CD4-positive, alpha-beta T cell treated with Interleukin-12 subunit alpha and Interleukin-12 subunit beta, for 1 hour (primary cell): Measurements from ENCODE around the gene ETV5.
A peak's percentile ranks its signal among the peaks of the same experiment; 100 is the strongest.

Experiments
- DNase-seq: peaks from one replicate; pipeline ENCODE4 v3.0.0-alpha.2; 2020

The ETV5 gene

DNA sequence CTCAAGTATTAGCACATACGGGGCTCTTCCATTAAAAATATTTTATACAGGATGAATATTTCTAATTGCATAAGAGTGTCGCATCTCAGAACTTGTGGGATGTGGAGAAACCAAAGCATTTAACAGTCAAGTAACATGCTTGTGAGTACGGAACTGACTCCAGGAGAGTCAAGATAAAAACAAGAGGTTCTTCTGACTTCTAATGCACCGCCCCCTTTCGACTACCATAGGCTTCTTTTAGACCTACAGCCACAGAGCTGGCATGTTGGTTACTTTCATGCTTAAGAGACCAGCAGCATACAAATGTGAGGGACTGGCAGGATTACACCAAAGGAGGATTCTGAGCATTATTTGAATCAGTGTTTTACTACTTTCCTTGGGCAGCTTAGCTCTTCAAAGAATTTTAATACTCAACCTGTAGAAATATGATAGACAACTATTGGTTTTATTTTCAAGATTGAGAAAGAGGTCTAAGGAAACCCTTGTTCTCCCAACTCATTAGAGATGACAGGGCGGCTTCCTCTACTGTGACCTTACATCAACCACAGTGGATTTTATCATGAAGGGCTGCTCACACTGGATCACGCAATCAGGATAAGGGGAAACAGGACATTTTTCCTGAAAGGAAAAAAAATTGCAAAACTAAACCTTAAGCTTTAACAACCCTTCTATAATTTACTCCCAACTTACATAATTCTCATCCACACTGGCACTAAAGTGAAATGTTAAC lies 14.0 kb downstream of the ETV5 start:
- DNase-seq = no peak

DNA sequence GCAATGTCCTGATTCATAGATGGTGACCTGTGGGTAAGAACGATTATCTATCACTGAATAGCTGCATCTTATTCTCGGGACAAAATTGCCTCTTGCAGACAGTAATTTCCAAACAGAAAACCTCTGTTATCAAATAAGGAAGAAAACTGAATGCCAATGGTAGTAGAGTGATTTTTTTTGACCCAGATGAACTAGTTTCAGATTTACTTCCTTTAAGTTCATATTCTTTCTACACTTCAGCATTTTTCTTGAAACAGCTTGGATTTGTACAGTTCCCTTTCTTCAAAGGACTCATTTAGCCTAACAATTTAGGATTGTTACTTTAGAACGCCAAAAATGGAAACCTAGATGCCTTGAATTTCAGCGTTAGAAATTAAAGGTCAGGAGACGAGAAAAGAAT lies 14.6 kb downstream of the ETV5 start:
- DNase-seq = no peak

DNA sequence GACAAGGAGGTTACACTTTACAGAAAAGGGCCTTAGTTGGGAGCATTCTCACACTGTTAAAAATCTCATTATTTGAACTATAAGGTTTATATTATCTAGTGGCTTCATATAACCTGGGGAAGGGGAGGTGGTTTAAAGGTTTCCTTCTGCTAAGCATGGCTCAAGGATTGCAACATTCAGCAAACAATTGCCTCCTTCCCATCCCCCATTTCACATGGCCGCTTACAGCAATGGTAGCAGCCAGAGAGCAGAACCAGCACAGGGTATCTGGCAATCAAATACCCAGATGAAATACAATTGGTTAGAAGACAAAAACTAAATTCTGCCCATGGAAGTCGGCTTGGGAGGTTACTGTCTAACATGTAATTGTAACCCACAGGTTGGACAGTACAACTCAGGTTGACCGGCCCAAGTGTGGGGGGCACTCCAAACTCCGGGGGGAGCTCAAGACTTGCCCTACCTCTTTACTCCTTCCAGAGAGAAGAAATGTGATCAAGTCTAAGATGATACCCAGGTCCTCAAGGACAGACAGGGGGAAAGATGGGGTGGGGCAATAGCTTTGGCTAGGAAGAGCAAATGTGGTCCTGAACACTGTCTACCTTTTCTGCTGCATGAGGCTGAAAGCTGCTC lies 15.5 kb downstream of the ETV5 start:
- DNase-seq = no peak

DNA sequence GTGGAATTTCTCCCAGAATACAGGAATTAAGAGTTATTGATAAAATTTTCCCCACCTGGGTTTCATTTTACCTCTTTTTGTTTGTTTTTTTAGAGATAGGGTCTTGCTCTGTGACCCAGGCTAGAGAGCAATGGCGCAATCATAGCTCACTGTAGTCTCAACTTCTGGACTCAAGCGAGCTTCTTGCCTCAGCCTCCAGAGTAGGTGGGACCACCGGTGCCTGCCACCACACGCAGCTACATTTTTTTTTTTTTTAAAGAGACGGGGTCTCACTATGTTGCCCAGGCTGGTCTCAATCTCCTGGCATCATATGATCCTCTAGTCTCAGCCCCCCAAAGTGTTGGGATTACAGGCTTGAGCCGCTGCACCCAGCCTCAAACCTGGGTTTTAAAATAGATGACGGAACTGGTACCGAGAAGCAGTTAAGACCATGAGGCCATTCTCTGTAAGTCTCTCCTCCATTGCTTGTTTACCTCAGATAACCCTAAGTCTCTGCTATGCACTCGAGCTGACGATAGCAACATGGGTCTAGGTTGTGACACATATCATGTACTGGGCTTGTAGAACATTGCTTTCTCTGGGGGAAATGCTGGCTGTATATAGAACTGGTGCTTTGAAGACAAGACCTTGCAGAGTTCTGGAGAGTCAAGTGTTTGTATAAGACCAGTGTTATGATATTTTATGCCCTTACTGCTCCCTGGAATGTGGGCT lies 16.4 kb downstream of the ETV5 start:
- DNase-seq = no peak

DNA sequence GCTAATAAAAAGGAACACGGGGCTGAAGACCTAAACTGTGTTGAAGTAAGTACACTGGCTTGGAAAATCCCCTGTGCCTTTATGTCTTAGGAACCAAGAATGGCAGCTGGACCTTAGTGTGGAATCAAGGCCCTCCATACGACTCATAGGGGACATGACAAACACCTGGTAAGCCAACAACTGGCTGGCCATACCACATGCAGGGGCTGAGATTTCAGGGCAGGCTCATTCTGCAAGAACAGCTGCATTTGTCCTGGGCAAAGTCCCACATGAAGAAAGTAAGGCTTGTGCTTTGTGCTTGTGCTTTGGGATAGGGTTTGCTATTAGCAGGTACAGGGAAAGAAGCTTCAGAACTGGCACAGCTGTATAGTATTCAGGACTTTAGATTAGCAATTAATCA lies 18.0 kb downstream of the ETV5 start:
- no peak for DNase-seq

DNA sequence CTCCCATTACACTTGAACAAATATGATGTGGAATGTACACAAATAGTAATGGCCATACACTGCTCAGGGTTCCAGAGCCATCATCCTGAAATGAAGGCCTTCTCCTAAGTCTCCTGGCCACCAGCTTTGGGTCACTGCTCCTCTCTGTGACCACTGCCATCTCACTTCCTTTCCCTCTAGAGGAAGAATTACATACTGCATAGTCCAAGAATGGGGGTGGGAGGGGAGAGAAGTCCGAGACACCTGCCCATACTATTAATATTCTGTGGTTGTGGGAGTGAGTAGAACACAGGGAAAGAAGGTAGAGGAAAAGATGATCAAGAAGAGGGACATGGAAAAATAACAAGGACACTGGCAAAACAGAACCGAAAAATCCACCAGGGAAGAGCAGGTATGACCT lies 20.6 kb downstream of the ETV5 start:
- no peak for DNase-seq

DNA sequence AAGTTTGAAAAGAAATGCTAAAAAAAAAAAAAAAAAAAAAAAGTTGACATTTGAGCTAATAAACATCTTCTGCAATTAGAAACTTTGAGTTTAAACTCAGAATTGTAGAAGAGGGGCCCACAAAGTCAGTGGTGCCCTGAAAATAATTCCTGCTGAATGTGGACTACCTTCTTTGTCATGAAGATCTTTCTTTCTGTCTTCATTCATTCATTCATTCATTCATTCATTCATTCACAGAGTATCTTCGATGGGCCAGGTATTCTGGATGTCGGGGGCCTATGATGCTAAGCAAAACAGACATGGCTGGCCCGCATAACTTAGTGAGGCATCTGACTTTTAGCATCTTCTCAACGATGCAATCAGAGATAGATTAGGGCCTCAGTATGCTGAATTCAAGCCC lies 24.6 kb downstream of the ETV5 start:
- DNase-seq = no peak

DNA sequence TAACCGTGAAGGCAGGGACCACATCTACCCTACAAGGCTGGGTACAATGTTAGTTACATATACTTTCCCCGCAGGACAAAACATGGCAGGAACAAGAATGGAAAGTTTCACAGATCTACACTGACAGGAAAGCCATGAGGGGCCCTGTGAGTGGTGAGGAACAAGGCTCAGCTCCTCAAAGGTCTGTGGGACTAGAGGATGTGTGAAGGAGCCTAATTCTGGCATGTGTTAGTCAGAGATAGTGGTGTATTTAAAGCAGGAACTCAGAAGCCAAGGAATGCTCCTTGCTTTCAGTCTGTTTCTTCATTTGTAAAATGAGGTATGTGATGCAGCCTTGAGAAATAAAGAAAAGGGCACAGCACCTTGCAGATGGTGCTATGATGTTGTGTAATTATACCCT lies 25.1 kb downstream of the ETV5 start:
- DNase-seq = no peak

DNA sequence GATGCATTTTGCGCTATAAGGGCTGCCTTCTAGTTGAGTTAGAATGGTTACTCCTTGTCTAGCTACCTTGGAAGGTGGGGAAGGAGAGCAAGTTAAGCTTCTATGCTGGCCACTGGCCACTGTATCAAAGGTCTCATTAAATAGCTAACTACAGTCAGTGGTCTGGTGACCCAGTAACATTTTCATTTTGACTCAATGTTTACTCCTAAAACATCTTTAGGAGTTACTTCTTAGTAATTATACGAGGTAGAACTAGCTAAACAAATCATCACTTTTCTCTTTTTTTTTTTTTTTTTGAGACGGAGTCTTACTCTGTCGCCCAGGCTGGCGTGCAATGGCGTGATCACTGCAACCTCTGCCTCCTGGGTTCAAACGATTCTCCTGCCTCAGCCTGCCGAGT lies 26.7 kb downstream of the ETV5 start:
- no peak for DNase-seq

DNA sequence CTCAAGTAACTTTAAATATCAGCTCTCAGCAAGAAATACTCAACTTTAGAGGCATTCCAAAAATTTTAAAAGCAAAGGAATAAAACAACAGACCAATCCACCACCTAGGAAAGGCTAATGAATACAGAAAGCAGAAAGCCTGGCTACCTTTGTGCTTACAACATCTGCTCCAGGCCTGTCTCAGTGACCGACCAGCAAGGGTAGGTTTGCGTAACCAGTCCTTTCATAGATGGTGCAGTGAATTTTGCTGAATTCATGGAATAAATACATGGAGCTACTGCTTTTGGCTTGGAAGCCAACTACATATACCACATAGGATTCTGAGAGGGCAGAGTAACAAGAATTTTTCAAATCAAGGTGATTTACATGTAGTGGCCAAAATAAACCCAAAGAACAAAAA lies 27.2 kb downstream of the ETV5 start:
- no peak for DNase-seq

DNA sequence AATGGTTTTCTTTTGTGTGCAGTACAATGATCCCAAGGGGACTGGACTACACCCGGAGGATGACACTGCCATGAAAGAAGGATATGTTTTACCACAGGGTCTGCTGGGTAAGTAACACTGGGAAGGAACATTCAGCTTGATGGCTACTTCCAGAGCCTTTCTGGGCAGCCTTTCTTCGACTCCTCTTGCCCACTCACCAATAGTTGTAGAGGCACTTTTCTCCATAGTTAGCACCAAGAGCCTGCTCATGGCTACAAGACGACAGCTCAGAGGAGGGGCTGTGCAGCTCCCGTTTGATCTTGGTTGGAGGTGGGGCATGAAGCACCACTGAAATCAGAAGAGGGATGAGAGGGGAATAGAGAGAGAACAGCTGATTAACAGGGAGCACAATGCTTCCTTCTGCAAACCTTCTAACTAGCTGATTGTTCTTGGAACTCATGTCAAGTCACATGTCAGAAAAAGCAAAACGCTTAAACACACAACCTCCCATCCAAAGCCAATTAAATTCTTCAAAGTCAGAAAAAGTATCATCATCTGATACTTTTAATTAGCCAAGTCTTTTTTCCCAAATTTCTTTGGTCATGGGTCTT lies 27.9 kb downstream of the ETV5 start:
- DNase-seq = no peak

DNA sequence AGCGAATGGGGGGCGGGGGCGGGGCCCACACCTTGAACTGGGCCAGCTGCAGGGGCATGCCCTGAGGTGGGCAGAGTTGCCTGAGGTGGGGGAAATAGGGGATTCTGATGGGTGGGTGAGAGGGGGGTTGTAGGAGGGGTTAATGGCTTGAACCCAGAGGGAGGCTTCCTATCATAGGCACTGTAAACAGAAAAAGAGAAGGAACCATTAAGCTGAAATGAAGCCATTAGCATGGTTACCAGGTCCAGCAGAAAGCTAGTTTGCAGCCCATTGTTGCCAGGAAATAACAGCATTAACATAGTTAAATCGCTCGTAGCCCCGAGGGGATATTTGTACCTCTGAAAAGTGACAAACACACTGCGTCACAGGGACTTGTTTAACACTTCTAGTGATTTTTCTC lies 29.0 kb downstream of the ETV5 start:
- DNase-seq = no peak

DNA sequence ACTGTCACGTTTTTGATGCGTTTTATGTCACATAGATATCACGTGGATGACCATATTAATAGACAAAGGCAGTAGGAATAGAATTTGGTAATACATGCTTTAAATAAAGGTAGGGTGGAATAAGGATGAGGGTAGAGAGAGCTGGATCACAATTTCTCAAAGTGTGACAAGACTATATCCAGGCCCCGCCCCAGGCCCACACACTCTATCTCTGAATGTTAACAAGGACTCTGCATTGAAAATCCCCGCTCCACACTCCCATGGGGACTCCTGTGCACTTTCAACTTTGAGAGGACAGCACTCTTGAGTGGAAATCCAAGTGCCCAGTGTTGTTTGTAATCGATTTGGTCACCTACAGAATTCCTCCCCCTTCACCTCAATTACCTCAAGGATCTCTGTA lies 31.4 kb downstream of the ETV5 start:
- DNase-seq = no peak

DNA sequence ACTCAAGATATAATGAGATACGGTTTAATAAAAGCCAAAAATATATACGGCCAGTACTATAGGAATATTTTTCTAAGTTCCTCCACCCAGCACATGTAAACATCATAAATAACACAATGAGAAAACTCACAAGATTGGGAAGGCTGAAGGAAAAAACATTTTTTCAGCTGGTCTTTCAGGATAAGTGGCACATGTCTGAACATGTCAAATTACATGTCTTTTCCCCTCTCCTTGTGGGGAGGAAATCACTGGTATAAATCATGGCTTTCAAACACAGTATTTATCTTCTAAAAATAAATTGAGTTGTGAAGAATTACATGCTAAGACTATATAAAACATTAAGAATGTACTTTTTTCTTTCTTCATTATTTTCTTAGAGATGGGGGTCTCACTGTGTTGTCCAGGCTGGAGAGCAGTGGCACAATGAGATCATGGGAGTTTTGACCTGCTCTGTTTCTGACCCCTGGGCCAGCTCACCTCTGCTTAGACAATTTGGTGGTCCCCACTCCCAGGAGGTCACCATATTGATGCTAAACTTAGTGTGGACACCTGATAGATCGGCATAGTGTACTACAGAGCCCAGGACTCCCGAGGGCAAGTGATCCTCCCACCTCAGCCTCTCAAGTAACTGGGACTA lies 32.8 kb downstream of the ETV5 start:
- DNase-seq = no peak

DNA sequence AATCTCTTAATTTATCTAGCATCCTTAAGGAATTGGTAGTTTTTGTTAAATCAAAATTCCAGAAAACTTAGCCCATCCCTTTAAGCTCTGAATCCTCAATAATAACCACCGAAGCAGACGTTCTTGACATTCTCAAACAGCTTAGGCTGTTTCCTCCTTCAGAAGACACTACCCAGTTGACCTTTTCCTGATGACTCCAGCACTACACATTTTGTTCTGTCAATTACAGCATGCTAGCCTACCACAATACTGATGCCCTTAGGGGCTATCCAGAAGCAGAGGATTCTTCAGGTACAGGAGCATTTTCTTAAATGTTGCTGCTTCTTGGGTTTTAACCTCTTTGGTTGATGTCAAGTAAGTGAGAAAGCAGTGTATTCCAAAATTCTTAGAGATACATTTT lies 33.4 kb downstream of the ETV5 start:
- DNase-seq = no peak

DNA sequence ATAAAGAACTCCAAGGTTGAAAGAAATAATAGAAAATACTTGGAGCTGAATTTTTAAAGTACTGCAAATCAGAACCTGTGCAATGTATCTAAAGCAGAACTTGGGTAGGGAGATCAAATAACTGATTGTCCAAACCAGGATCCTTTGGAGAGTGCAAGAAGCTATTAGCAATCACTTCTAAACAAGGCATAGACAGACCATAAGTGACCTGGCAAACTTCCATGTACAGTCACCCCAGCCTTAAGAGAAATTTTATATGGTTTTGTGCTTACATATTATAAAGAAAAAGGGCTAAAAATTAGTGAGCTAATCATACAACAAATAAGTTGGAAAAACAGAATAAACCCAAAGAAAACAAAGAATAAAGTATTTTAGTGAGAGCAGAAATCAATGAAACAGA lies 35.2 kb downstream of the ETV5 start:
- DNase-seq = no peak

DNA sequence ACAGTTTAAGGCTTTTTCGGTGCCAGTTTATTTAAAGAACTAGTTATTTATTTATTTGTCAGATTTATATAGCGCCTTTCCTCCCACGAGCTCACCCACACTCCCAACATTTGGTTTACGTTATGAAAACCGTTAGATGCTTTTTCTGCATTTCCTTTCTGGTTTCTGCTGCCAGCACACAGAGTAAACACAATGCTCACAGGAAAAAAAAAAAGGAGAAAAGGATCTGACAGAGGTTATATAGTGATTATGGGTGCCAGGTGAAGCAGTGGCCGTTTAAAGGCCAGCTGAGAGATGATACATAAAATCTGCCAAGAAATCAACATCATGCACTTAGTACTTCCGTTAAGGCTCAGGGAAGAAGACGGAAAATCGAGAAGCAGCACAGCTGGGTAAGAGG lies 37.9 kb downstream of the ETV5 start:
- no peak for DNase-seq

DNA sequence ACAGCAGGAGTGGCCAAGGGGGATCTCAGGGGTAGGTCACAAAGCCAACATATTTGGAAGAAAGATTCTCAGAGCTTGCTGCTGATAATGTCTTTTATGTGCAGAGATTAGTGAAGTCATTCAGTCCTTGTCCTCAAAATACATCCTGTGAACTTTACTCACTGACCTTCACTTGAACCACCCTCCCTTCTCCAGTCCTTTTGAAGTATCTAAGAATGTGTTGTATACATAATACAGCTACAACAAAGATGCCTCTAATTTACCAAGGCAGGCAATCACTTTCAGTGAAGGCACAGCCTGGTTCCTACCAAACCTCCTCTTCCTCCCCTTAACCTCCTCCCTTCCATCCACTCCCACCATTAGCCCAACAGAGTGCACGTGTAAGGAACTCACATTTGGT lies 38.3 kb downstream of the ETV5 start:
- DNase-seq = no peak

DNA sequence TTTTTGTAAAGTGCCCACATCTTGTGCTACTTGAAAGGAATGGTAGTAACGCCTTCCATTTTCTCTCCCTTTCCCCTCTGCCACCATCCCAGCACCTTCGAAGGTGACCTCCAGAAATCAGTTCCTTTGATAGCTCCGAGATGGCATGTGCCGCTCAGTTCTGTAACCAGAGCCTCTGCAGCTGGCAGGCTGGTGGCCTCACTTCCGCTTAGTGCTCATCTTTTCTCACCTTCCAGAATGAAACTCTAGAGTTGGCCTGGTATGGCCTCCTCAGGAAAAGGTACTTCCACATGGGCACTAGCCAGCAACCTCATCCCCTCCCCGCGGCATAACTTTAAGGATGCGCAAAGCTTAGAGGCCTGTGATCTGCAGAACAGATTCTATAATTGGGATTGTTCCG lies 38.8 kb downstream of the ETV5 start:
- no peak for DNase-seq

DNA sequence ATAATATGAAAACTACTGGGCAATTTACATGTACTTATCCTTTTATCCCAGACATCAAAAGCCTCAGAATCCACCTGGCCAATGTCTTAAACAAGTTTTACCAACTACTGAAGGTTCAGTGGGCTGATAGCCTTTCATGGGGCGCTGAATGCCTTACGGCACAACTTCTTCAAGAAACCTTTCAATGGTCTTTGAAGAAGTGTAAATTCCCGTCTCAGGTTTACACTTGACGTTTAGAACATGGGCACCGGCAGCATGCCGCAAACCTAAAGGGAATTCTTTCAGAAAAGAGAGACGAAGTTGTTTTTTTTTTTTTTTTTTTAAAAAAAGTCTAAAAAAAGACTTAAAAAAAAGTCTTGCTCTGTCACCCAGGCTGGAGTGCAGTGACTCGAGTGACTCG lies 39.7 kb downstream of the ETV5 start:
- DNase-seq = no peak

DNA sequence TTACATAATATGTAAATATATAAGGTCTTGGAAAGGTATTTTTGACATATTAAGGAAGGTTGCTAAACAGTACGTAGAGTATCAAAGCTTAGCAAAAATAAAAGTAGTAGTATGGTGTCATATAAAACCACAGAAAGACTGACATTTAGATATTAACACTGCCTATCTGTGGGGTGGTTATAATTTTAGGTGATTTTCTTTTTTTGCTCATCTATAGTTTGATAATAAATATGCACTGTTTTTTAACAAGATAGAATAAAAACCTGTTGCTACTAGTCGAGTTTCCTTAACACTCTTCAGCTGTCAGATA lies 40.7 kb downstream of the ETV5 start:
- DNase-seq = no peak

DNA sequence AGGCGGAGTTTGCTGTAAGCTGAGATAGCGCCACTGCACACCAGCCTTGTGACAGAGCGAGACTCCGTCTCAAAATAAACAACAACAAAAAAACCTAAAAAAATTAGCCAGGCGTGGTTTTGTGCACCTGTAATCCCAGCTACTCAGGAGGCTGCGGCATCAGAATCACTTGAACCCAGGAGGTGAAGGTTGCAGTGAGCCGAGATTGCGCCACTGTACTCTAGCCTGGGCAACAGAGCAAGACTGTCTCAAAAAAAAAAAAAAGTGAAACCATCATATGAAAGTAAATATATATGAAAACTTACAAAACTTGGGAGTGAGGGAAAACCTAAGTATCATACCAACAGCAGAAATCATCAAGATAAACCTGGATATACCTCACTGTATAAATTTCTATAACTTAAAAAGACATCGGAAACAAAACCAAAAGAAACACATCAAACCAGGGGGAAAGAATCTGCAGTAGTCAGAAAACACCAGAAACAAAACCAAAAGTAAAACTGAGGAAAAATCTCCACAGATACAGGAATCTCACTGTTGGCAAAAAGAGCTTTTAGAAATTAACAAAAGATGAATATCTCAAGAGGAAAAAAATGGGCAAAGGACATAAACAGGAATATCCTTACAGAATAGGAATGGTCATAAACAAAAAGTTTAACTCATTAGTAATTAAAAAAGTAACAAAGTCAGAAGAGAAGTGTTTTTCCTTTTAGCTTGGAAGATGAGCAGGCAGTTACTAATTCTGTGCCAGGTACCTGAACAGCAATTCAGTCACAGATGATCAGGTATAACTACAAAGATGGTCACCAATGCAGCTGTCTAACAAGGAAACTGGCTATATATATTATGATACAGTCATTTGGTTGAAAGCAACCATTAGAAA lies 41.3 kb downstream of the ETV5 start:
- DNase-seq = no peak

DNA sequence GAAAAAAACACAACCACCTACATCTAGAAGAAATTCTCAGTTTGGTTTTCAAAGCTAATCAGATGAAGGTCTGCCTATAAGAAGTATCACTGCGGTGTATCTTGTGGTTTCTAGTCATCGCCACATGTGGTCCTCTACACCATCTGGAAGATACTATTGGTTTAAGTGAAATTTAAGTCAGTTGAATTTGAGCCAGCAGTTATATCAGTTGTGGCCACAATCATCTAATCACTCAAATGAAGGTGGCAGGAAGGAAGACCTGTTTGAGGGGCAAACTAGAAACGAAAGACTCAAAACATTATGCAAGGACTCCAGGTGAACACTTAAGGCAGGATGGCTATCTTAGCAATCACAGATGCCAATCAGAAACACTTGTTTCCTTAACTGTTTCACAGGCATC lies 48.7 kb downstream of the ETV5 start:
- DNase-seq = peak; percentile 17
